ENCODE results near the gene CDKL2.

CDKL2 gene

DNA sequence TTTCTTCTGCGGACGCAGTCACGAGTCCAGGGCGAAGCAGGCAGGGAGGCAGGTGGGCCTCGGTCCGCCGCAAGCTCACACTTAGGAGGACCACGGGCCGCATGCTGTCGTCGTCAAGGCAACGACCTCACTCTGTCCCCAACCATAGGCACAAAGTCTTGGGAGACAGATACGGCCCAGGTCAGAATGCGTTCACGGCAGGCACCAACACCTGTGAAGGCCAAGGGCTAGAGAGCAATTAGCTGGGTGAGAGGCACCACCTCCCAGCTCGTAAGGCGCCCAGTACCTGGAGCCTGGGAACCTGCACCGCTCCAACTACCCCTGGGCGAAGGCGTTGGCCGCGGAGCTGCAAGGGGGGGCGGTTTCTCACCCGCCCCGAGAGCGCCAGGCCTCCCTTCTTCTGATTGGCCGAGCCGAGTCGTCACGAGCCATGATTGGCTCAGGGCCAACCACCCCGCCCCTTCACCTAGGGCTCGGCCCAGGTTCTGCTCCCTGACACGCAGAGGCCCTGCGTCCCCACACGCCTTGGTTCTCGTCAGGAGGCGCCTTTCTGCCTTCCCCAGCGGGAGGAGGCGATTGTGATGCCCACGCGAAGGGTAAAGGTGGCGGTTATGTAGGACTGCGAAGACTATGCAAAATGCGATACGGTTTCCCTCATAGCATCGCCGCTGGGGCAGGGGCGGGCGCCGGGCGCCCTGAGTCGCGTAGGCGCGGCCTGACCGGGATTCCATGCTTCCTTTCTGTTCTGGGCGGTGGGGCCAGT is at the start of gene CDKL2:
TSS of gene CDKL2 (minus strand) at position 355 of the 763 bp plus-strand sequence. CDS start 4,540 bp downstream, outside the sequence.
- H3K9me3 Mint-ChIP-seq, result no peaks in the 10 kb centered on the region
- H3K27ac Mint-ChIP-seq, result peak within 1 kb of the TSS; percentile 20 to 75 (median 52)
- no peaks in the 10 kb centered on the region for H3K4me1 Mint-ChIP-seq
- TF ChIP-seq, protein P1, sequence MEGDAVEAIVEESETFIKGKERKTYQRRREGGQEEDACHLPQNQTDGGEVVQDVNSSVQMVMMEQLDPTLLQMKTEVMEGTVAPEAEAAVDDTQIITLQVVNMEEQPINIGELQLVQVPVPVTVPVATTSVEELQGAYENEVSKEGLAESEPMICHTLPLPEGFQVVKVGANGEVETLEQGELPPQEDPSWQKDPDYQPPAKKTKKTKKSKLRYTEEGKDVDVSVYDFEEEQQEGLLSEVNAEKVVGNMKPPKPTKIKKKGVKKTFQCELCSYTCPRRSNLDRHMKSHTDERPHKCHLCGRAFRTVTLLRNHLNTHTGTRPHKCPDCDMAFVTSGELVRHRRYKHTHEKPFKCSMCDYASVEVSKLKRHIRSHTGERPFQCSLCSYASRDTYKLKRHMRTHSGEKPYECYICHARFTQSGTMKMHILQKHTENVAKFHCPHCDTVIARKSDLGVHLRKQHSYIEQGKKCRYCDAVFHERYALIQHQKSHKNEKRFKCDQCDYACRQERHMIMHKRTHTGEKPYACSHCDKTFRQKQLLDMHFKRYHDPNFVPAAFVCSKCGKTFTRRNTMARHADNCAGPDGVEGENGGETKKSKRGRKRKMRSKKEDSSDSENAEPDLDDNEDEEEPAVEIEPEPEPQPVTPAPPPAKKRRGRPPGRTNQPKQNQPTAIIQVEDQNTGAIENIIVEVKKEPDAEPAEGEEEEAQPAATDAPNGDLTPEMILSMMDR (IDR thresholded peaks at IDR 0.05; ENCODE audit: unreplicated experiment in 3 of 3), result no peak
- peak within 1 kb of the TSS; percentile 77 to 88 (median 83) for H3K4me3 Mint-ChIP-seq
- H3K27me3 Mint-ChIP-seq (ENCODE audit: low read depth), result no peaks in the 10 kb centered on the region
- H3K36me3 Mint-ChIP-seq (ENCODE audit: low read depth), result no peaks in the 10 kb centered on the region

- no peak overlapping the region for H3K4me3 Mint-ChIP-seq
These were observed 48.6 kb upstream of the CDKL2 start for GRCh38 chr4:75678965-75679364.

DNA sequence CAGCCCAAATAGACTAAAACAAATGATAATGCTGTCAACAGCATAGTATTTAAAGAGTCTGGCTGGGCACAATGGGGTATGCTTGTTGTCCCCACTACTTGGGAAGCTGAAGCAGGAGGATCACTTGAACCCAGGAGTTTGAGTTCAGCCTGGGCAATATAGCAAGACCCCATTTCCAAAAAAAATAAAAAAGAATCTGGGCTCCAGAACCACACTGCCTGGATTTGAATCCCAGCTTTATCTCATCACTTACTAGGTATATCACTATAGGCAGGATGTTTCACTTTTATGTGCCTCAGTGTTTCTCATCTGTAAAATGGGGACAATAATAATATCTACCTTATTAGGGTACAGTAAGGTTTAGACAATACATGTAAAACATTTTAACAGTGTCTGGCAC is 48.1 kb upstream of the CDKL2 start:
- H3K27ac Mint-ChIP-seq, result no peak overlapping the region
- H3K4me1 Mint-ChIP-seq, result peaks cover 8% of the 10 kb centered on the region
- TF ChIP-seq, protein P1 (IDR thresholded peaks at IDR 0.05; ENCODE audit: unreplicated experiment in 3 of 3), result no peak
- H3K9me3 Mint-ChIP-seq, result no peaks in the 10 kb centered on the region
- no peaks in the 10 kb centered on the region for H3K36me3 Mint-ChIP-seq (ENCODE audit: low read depth)
- H3K4me3 Mint-ChIP-seq, result no peak overlapping the region
- no peaks in the 10 kb centered on the region for H3K27me3 Mint-ChIP-seq (ENCODE audit: low read depth)

More at GRCh38 chr4:75678965-75679364, 48.6 kb upstream of the CDKL2 start:
- Mint-ChIP-seq H3K9me3 (no peaks in the 10 kb centered on the region), H3K4me1 (peaks cover 4% of the 10 kb centered on the region), H3K27ac (no peak overlapping the region), H3K27me3 (ENCODE audit: low read depth) (no peaks in the 10 kb centered on the region), H3K36me3 (ENCODE audit: low read depth) (no peaks in the 10 kb centered on the region)
- TF ChIP-seq, protein P1 (IDR thresholded peaks at IDR 0.05; ENCODE audit: unreplicated experiment in 3 of 3), result no peak

GRCh38 chr4:75675004-75675531 is 44.7 kb upstream of the CDKL2 start:
- Mint-ChIP-seq H3K9me3 (no peaks in the 10 kb centered on the region), H3K4me1 (peaks cover 25% of the 10 kb centered on the region), H3K27me3 (ENCODE audit: low read depth) (no peaks in the 10 kb centered on the region)

GRCh38 chr4:75673959-75674328 is 43.6 kb upstream of the CDKL2 start:
- H3K27ac Mint-ChIP-seq, result peak overlapping the region; percentile 98 to 99 (median 98)
- H3K9me3 Mint-ChIP-seq, result no peaks in the 10 kb centered on the region
- H3K4me1 Mint-ChIP-seq, result peaks cover 33% of the 10 kb centered on the region
- H3K4me3 Mint-ChIP-seq, result peak overlapping the region; percentile 99
- H3K36me3 Mint-ChIP-seq (ENCODE audit: low read depth), result no peaks in the 10 kb centered on the region
- no peaks in the 10 kb centered on the region for H3K27me3 Mint-ChIP-seq (ENCODE audit: low read depth)
- TF ChIP-seq, protein P1 (IDR thresholded peaks at IDR 0.05; ENCODE audit: unreplicated experiment in 3 of 3), result no peak

More at GRCh38 chr4:75675004-75675531, 44.7 kb upstream of the CDKL2 start:
- Mint-ChIP-seq H3K36me3 (ENCODE audit: low read depth) (no peaks in the 10 kb centered on the region), H3K27ac (peak overlapping the region; percentile 37 to 80 (median 49)), H3K4me3 (peak overlapping the region; percentile 17 to 50 (median 48))
- TF ChIP-seq, protein P1 (IDR thresholded peaks at IDR 0.05; ENCODE audit: unreplicated experiment in 3 of 3), result no peak
